ENCODE data around the gene DTNB.

DTNB gene

DNA sequence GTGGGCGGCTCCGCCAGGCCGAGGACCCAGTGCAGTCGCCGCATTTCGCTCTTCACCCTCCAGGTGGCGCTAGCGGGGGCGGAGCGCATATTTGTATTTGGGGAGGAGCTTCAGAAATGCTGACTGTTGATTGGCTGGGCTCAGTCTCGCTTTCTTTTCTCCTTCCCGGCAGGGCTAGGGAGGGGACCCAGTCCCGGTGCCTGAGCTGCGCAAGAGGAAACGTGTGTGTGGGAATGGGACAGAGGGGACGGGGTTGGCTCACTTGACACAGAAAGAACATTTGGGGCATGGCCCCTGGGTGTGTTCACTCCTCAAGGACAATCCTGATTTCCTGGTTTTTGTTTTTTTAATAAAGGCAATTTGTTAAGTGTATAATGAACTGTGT lies 311.3 kb downstream of the DTNB start:
- Histone ChIP-seq H3K9ac (ENCODE audit: low read length) (peak overlapping the region; percentile 43), H3K4me2 (ENCODE audit: low read depth, low read length, poor library complexity, severe bottlenecking) (peak overlapping the region; percentile 76), H3K9me3 (ENCODE audit: insufficient read depth, low read length) (no peaks in the 10 kb centered on the region), H4K20me1 (ENCODE audit: low read depth, low read length) (no peaks in the 10 kb centered on the region), H3K27ac (ENCODE audit: low read depth, low read length) (peak overlapping the region; percentile 57), H2AFZ (ENCODE audit: low read depth, low read length, severe bottlenecking) (peak overlapping the region; percentile 37), H3K9me2 (replicated peaks; ENCODE audit: insufficient read depth, low read length) (no peaks in the 10 kb centered on the region), H3F3A (ENCODE audit: insufficient read depth) (no peaks in the 10 kb centered on the region), H3K79me2 (ENCODE audit: insufficient read depth, low read length) (no peaks in the 10 kb centered on the region), H3K4me3 (ENCODE audit: insufficient read depth, low read length, poor library complexity, severe bottlenecking) (peak overlapping the region; percentile 42), H3K27me3 (ENCODE audit: low read length) (no peaks in the 10 kb centered on the region), H3K36me3 (ENCODE audit: low read length) (no peaks in the 10 kb centered on the region)
- TF ChIP-seq EZH2phosphoT487 (conservative IDR thresholded peaks at IDR 0.05; ENCODE audit: low read length): no peak
- TF ChIP-seq, protein P1, sequence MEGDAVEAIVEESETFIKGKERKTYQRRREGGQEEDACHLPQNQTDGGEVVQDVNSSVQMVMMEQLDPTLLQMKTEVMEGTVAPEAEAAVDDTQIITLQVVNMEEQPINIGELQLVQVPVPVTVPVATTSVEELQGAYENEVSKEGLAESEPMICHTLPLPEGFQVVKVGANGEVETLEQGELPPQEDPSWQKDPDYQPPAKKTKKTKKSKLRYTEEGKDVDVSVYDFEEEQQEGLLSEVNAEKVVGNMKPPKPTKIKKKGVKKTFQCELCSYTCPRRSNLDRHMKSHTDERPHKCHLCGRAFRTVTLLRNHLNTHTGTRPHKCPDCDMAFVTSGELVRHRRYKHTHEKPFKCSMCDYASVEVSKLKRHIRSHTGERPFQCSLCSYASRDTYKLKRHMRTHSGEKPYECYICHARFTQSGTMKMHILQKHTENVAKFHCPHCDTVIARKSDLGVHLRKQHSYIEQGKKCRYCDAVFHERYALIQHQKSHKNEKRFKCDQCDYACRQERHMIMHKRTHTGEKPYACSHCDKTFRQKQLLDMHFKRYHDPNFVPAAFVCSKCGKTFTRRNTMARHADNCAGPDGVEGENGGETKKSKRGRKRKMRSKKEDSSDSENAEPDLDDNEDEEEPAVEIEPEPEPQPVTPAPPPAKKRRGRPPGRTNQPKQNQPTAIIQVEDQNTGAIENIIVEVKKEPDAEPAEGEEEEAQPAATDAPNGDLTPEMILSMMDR (IDR thresholded peaks at IDR 0.05; ENCODE audit: insufficient read depth, low read length, poor library complexity, severe bottlenecking): peak; percentile 88

DNA sequence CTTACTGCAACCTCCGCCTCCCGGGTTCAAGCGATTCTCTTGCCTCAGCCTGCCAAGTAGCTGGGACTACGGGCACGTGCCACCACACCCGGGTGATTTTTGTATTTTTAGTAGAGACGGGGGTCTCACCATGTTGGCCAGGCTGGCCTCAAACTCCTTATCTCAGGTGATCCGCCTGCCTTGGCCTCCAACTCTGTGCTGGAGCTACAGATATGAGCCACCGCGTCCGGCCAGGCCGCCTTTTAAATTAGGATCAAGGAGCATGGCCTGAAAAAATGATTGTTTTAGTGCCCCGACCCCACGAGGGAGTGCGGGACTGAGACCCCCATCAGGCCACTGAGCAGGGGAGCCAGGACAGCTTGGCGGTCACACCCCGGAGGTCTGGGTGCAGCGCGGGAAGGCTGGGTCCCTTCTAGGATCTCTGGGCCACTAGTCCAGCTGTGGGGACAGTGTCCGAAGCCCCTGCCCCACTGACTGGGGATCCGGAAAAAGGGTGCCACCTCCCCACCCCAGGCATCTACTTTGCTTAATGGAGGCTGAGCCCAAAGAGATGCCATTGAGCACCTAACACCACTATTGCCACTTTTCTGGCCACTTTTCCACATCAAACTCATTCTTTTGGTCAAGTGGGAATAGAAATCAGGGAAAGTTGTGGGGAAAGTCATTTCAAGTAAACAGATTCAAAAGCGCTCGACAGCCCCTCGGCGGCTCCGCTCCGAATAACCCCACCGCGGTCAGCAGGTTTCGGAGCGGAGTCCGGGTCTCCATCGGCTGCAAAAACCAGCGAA lies 311.9 kb downstream of the DTNB start:
- Histone ChIP-seq H3K4me3 (ENCODE audit: insufficient read depth, low read length, poor library complexity, severe bottlenecking) (no peak overlapping the region), H3K27ac (ENCODE audit: low read depth, low read length) (no peak overlapping the region)

DNA sequence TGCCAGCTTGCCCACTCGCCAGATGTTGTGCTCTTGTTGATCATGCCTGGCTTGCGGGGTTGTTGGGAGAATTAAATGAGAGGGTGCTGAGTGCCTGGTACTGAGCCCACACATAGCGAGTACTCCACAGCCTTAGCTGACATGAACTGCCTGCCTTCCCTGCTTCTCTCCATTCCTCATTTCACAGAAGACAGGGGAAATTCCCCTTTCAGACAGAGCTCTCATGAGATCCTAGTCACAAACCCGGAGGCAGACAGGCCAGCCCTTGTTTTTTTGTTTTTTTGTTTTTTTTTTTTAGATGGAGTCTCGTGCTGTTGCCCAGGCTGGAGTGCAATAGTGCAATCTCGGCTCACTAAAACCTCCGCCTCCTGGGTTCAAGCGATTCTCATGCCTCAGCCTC lies 314.5 kb downstream of the DTNB start:
- Histone ChIP-seq H3K27me3 (ENCODE audit: low read length) (no peaks in the 10 kb centered on the region), H3K9me3 (ENCODE audit: insufficient read depth, low read length) (no peaks in the 10 kb centered on the region), H3K27ac (ENCODE audit: low read depth, low read length) (no peak overlapping the region), H3K9ac (ENCODE audit: low read length) (no peak overlapping the region), H2AFZ (ENCODE audit: low read depth, low read length, severe bottlenecking) (no peak overlapping the region), H3K79me2 (ENCODE audit: insufficient read depth, low read length) (no peaks in the 10 kb centered on the region), H3F3A (ENCODE audit: insufficient read depth) (no peaks in the 10 kb centered on the region), H3K4me3 (ENCODE audit: insufficient read depth, low read length, poor library complexity, severe bottlenecking) (no peak overlapping the region), H4K20me1 (ENCODE audit: low read depth, low read length) (no peaks in the 10 kb centered on the region), H3K36me3 (ENCODE audit: low read length) (no peaks in the 10 kb centered on the region), H3K4me2 (ENCODE audit: low read depth, low read length, poor library complexity, severe bottlenecking) (no peak overlapping the region), H3K9me2 (replicated peaks; ENCODE audit: insufficient read depth, low read length) (no peaks in the 10 kb centered on the region)
- TF ChIP-seq, protein P1 (IDR thresholded peaks at IDR 0.05; ENCODE audit: insufficient read depth, low read length, poor library complexity, severe bottlenecking): no peak
- no peak for TF ChIP-seq EZH2phosphoT487 (conservative IDR thresholded peaks at IDR 0.05; ENCODE audit: low read length)

More for the DNA sequence above, 311.9 kb downstream of the DTNB start:
- Histone ChIP-seq H3K4me2 (ENCODE audit: low read depth, low read length, poor library complexity, severe bottlenecking) (peak overlapping the region; percentile 76), H3K9me2 (replicated peaks; ENCODE audit: insufficient read depth, low read length) (no peaks in the 10 kb centered on the region), H4K20me1 (ENCODE audit: low read depth, low read length) (no peaks in the 10 kb centered on the region), H3K36me3 (ENCODE audit: low read length) (no peaks in the 10 kb centered on the region), H3K9ac (ENCODE audit: low read length) (peak overlapping the region; percentile 43), H3K79me2 (ENCODE audit: insufficient read depth, low read length) (no peaks in the 10 kb centered on the region), H3K9me3 (ENCODE audit: insufficient read depth, low read length) (no peaks in the 10 kb centered on the region), H3F3A (ENCODE audit: insufficient read depth) (no peaks in the 10 kb centered on the region), H2AFZ (ENCODE audit: low read depth, low read length, severe bottlenecking) (no peak overlapping the region), H3K27me3 (ENCODE audit: low read length) (no peaks in the 10 kb centered on the region)
- TF ChIP-seq, protein P1 (IDR thresholded peaks at IDR 0.05; ENCODE audit: insufficient read depth, low read length, poor library complexity, severe bottlenecking): no peak
- no peak for TF ChIP-seq EZH2phosphoT487 (conservative IDR thresholded peaks at IDR 0.05; ENCODE audit: low read length)
